DMS153 (cell line): ENCODE results near the gene KNG1.
"Not testable (repeated sequence)": the region's sequence is repeated elsewhere in the genome, so short reads cannot be mapped to it uniquely, and the experiment has no call there.

ENCODE experiments used
- DNase-seq: peaks from one replicate; lab custom pipeline; 2025; lab: John Stamatoyannopoulos, UW

The KNG1 gene

DNA sequence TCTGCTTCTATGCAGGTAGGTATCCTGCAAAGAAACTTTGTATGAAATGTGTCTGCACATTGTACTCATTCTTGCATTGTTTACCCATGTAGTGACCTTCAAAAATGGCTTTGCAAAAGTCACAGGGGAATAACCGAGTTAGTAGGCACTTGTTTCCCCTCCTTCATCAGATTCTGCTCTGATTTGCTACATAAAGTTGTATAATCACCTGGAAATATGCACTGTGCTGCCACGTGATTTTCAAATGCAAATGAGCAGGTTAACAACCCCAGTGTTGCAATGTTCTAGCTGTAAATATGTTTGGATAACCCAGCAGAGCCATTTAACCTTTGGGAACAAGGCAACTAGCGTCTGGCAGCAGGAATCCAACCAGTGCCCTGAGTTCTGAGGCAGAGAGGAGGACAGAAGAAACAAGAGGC is at the start of gene KNG1:
KNG1 (plus strand) TSS at position 321 of the 419 bp plus-strand sequence. CDS start 184 bp downstream, outside the sequence.
- no peak for DNase-seq

DNA sequence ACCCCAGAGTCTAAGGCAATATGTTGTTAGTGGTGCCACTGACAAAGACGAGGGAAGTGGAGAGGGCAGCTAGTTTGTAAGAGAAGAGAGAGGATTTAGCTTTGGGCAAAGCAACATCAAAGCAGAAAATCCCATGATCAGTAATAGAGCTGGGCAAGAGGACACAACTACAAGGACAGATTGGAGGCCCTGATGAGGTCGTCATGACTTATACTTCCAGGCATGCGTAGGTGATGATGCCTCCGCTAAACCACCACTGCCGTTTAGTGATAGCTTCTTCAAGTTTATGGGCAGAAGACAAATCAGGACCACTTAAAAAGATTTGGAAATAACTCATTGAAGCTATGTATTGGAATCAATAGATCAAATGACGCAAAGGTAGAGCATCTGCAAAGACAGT is 48.7 kb upstream of the KNG1 start:
- DNase-seq = no peak

GRCh38 chr3:186669378-186670084 is 47.6 kb upstream of the KNG1 start:
- no peak for DNase-seq

DNA sequence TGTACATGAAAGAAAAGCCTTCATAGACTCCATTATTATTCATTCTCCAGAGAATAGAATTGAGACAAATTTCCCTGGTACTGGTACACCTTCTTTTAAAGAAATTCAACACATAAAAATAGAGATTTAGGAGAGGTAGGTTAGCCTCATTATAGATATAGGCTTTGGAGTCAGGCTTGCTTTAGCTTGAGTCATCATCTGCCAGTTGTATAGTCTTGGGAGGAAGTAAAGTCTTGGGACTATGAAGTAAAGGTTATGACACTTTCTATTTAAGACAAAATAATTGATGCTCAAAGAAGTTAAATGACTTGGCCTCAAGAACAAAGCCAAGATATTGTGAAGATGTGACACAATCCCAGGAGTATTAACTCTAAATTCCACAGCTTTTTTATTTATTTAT is 47.0 kb upstream of the KNG1 start:
- DNase-seq = no peak

- no peak for DNase-seq
Observed at GRCh38 chr3:186671051-186671450, 46.1 kb upstream of the KNG1 start.

- no peak for DNase-seq
Observed at GRCh38 chr3:186678604-186679003, 38.6 kb upstream of the KNG1 start.

GRCh38 chr3:186679151-186679550 is 38.0 kb upstream of the KNG1 start:
- no peak for DNase-seq

- no peak for DNase-seq
Observed at GRCh38 chr3:186680869-186681268, 36.3 kb upstream of the KNG1 start.

DNA sequence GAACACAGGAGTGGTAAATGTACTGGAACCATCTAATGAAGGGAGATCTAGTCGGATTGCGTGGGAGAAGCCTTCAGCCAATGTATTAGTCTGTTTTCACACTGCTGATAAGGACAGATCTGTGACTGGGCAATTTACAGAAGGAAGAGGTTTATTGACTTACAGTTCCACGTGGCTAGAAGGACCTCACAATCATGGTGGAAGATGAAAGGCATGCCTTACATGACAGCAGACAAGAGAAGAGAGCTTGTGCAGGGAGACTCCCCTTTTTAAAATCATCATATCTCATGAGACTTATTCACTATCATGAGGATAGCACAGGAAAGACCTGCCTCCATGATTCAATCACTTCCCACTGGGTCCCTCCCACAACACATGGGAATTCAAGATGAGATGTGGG is 34.3 kb upstream of the KNG1 start:
- no peak for DNase-seq

- no peak for DNase-seq
Observed at GRCh38 chr3:186683979-186684378, 33.2 kb upstream of the KNG1 start.

GRCh38 chr3:186686475-186686874 is 30.7 kb upstream of the KNG1 start:
- not testable (repeated sequence) for DNase-seq

- DNase-seq = no peak
Observed at GRCh38 chr3:186687120-186687651, 30.0 kb upstream of the KNG1 start.

DNA sequence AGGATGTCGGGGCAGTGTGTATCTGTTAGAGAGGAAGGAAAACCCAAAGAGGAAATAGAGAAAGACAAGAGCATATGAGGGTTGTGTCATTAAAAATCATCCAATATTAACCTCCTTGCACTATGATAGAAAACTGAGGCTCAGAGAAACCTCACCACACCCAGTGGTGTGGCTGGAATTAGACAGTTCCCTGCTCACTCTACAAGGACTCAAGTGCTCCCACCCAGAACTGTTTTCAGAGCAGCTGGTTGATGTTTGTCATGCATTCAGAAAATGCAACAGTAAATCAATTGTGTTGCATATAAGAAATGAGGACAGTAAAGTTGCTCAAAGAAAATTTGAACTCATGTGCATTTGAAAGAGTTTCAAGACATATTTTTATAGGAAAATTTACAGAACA is 26.9 kb upstream of the KNG1 start:
- not testable (repeated sequence) for DNase-seq

GRCh38 chr3:186691676-186692075 is 25.5 kb upstream of the KNG1 start:
- no peak for DNase-seq

DNA sequence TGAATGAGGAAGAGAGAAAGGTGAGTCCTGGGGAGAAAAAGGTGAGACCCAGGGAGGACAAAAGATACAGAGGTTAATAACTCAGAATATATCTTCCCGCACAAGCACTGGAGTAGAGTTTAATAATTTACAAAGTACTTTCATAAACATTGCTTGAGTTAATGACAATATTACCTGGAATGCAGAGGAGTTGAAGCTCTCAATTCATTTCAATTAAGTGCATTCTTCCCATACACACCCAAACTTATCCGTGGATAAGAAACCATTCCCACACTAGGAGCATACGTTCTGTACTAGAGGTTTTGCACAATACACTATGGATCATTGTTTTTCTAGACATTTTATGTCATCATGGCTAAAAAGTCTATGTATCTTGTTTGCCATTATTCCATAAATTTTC is 23.3 kb upstream of the KNG1 start:
- DNase-seq = no peak

DNA sequence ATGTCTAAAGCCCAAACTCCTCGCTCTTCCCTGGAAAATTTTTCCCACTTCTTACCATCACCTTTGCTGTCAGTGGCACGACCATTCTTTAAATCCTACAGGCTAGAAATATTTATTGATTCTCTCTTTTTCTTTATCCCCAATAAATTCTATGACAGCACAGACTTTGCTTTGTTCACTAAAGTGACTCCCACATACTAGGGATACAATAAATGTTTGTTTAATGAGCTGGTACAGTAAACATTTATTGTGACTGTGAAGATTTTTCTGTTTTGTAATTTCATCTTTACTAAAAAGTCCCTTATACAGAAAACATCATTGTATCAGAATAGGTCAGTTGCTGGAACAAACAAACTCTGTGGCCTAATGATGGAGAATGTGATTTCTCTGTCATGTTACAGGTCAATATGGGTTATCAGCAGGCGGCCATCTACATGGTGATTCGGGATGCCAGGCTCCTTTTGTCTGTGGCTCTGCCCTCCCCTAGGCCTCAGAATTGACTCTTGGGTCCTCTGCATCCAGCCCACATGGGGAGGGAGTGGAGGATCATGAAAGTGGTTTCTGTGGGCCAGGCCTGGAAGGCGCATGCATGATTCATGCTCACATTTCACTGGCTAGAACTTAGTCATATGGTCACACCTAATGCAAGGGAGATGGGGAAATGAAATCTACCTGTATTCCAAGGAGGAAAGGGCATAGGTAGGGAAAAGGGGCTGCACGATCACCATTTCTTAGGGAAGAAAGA is 22.7 kb upstream of the KNG1 start:
- no peak for DNase-seq

DNA sequence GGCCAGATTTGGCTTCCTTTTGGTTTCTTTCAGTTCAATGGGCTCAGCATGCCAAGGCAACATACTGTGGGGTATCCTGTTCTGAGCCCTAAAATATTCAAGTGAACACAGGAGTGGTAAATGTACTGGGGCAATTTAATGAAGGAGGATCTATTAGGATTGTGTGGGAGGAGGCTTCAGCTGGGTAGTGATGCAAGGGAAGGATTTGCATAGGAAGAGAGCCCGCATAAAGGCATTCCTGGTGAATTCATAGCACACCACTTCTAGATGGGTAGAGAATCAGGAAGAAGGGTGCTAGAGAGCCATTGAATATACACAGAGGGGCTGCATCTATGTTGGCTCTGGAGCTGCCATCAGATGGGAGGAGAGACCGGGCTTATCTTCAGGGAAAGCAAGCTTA is 20.6 kb upstream of the KNG1 start:
- DNase-seq = no peak

GRCh38 chr3:186697510-186697909 is 19.6 kb upstream of the KNG1 start:
- DNase-seq = no peak

DNA sequence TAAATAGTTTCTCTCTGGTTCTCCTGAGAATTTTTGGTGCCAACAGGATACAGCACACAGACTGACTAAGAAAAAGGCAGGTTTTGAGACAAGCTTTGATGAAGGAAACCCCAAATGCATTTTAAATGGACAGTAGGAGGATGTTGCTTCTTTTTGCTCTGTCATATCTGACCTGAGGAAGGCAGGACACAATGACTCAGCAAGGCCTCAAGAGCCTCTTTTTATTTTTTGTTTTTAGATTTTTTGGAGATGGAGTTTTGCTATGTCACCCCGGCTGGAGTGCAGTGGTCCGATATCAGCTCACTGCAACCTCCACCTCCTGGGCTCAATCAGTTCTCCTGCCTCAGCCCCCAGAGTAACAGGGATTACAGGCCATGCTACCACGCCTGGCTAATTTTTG is 16.9 kb upstream of the KNG1 start:
- DNase-seq = no peak

DNA sequence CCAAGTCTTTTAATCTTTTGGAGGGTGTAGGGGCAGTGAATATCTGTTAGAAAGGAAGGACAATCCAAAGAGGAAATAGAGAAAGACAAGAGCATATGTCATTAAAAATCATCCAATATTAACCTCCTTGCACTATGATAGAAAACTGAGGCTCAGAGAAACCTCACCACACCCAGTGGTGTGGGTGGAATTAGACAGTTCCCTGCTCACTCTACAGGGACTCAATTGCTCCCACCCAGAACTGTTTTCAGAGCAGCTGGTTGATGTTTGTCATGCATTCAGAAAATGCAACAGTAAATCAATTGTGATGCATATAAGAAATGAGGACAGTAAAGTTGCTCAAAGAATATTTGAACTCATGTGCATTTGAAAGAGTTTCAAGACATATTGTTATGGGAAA is 14.7 kb upstream of the KNG1 start:
- DNase-seq = not testable (repeated sequence)

- DNase-seq = no peak
Observed at GRCh38 chr3:186705882-186706780, 11.0 kb upstream of the KNG1 start.

GRCh38 chr3:186708983-186709679 is 8.0 kb upstream of the KNG1 start:
- no peak for DNase-seq
